H9 (cell line): ENCODE measurements around the gene PYHIN1. TPM values are rescaled to one million over a fixed set of nuclear protein-coding genes. Genes with fewer than 3 reads are reported as not detected.

Source experiments
- DNase-seq: peaks from one replicate; pipeline ENCODE4 v3.0.0-alpha.2; 2017
- H2AFZ ChIP-seq: one replicate; pipeline ENCODE4 v1.6.1; 2013; ENCODE audit warnings: mild to moderate bottlenecking, low read length, control low read depth, moderate library complexity
- H2AK5ac ChIP-seq: 2 replicates; pipeline ENCODE4 v1.6.1; 2013; ENCODE audit warnings: low read length, control low read depth, mixed read lengths; ENCODE audit not compliant: insufficient read length
- H2BK120ac ChIP-seq: one replicate; pipeline ENCODE4 v1.6.1; 2013; ENCODE audit warnings: low read depth, mild to moderate bottlenecking, low read length, control low read depth, inconsistent platforms; ENCODE audit not compliant: poor library complexity, severe bottlenecking
- H2BK12ac ChIP-seq: 2 replicates; pipeline ENCODE4 v1.6.1; 2013; ENCODE audit warnings: low read length, control low read depth, mixed read lengths, low read depth; ENCODE audit not compliant: insufficient read length
- H2BK15ac ChIP-seq: 2 replicates; pipeline ENCODE4 v1.6.1; 2013; ENCODE audit warnings: low read depth, low read length, control low read depth
- H2BK20ac ChIP-seq: one replicate; pipeline ENCODE4 v1.6.1; 2013; ENCODE audit warnings: low read depth, mild to moderate bottlenecking, low read length, control low read depth, inconsistent platforms; ENCODE audit not compliant: poor library complexity, severe bottlenecking
- H2BK5ac ChIP-seq: 2 replicates; pipeline ENCODE4 v1.6.1; 2013; ENCODE audit warnings: low read length, control low read depth, mixed read lengths; ENCODE audit not compliant: insufficient read length
- H3K14ac ChIP-seq: 2 replicates; pipeline ENCODE4 v1.6.1; 2013; ENCODE audit warnings: low read length, control low read depth; ENCODE audit not compliant: insufficient read depth
- H3K18ac ChIP-seq: 2 replicates; pipeline ENCODE4 v1.6.1; 2013; ENCODE audit warnings: low read depth, mild to moderate bottlenecking, mixed read lengths, low read length, control low read depth; ENCODE audit not compliant: insufficient read length
- H3K23ac ChIP-seq: 2 replicates; pipeline ENCODE4 v1.6.1; 2013; ENCODE audit warnings: low read length, control low read depth, mixed read lengths, low read depth; ENCODE audit not compliant: insufficient read length
- H3K23me2 ChIP-seq: 2 replicates; pipeline ENCODE4 v1.6.1; 2013; ENCODE audit warnings: low read depth, mild to moderate bottlenecking, mixed read lengths, low read length, control low read depth; ENCODE audit not compliant: insufficient read length, poor library complexity, severe bottlenecking
- H3K27ac ChIP-seq: 2 replicates; pipeline ENCODE4 v1.5.1; 2013; ENCODE audit warnings: low read length, control low read depth, mixed read lengths, low read depth; ENCODE audit not compliant: insufficient read length
- H3K27me3 ChIP-seq: 2 replicates; pipeline ENCODE4 v1.6.1; 2013; ENCODE audit warnings: low read length, control low read depth, inconsistent platforms; ENCODE audit not compliant: insufficient read depth
- H3K4ac ChIP-seq: 2 replicates; pipeline ENCODE4 v1.6.1; 2013; ENCODE audit warnings: low read depth, mild to moderate bottlenecking, control low read depth, inconsistent platforms, low read length, moderate library complexity
- H3K4me1 ChIP-seq: 2 replicates; pipeline ENCODE4 v1.6.1; 2013; ENCODE audit warnings: low read length, control low read depth, inconsistent platforms; ENCODE audit not compliant: insufficient read depth
- H3K4me2 ChIP-seq: 2 replicates; pipeline ENCODE4 v1.6.1; 2013; ENCODE audit warnings: low read length, control low read depth, mixed read lengths; ENCODE audit not compliant: insufficient read length, insufficient read depth
- H3K56ac ChIP-seq: 2 replicates; pipeline ENCODE4 v1.6.1; 2013; ENCODE audit warnings: low read depth, mild to moderate bottlenecking, mixed read lengths, low read length, control low read depth; ENCODE audit not compliant: insufficient read length
- H3K79me1 ChIP-seq: 2 replicates; pipeline ENCODE4 v1.6.1; 2013; ENCODE audit warnings: low read depth, mild to moderate bottlenecking, moderate library complexity, low read length, control low read depth, inconsistent platforms; ENCODE audit not compliant: insufficient read depth, poor library complexity, severe bottlenecking
- H3K79me2 ChIP-seq: 2 replicates; pipeline ENCODE4 v1.6.1; 2013; ENCODE audit warnings: low read length, control low read depth, inconsistent platforms; ENCODE audit not compliant: insufficient read depth
- H3K9ac ChIP-seq: 2 replicates; pipeline ENCODE4 v1.6.1; 2013; ENCODE audit warnings: low read length, control low read depth, mixed read lengths; ENCODE audit not compliant: insufficient read length; ENCODE audit errors: extremely low read depth
- H3K9me3 ChIP-seq: one replicate; pipeline ENCODE4 v1.6.1; 2013; ENCODE audit warnings: low read depth, low read length, inconsistent platforms; ENCODE audit not compliant: control insufficient read depth
- H3T11ph ChIP-seq: one replicate; pipeline ENCODE4 v1.6.1; 2013; ENCODE audit warnings: mild to moderate bottlenecking, low read length, control low read depth, inconsistent platforms
- H4K20me1 ChIP-seq: one replicate; pipeline ENCODE4 v1.6.1; 2013; ENCODE audit not compliant: control insufficient read depth, insufficient read length, insufficient read depth
- H4K5ac ChIP-seq: 2 replicates; pipeline ENCODE4 v1.6.1; 2013; ENCODE audit warnings: low read depth, mild to moderate bottlenecking, mixed read lengths, low read length, control low read depth; ENCODE audit not compliant: insufficient read length
- H4K8ac ChIP-seq: replicated peaks from 2 replicates; pipeline ENCODE4 v1.6.1; 2013; ENCODE audit warnings: low read length, control low read depth, mixed read lengths, low read depth; ENCODE audit not compliant: insufficient read length
- H4K91ac ChIP-seq: 2 replicates; pipeline ENCODE4 v1.6.1; 2013; ENCODE audit warnings: low read depth, mild to moderate bottlenecking, moderate library complexity, mixed read lengths, low read length, control low read depth; ENCODE audit not compliant: insufficient read length
- H3K27ac Mint-ChIP-seq, 3 experiments: 2 replicates in 2 of 3; 3 replicates in 1 of 3; pipeline ENCODE4 v1.8.0; 2020 to 2021; ENCODE audit warnings: mixed read lengths in 3 of 3, mild to moderate bottlenecking in 1 of 3, moderate library complexity in 1 of 3
- H3K27me3 Mint-ChIP-seq: 2 replicates; pipeline ENCODE4 v1.8.0; 2021; ENCODE audit warnings: low read depth, mild to moderate bottlenecking, moderate library complexity, mixed read lengths
- H3K36me3 Mint-ChIP-seq, 3 experiments: 2 replicates in 2 of 3; 3 replicates in 1 of 3; pipeline ENCODE4 v1.8.0; 2020 to 2021; ENCODE audit warnings: low read depth in 3 of 3, mixed read lengths in 3 of 3; ENCODE audit not compliant: insufficient read depth in 1 of 3
- H3K4me1 Mint-ChIP-seq, 2 experiments: 2 replicates each; pipeline ENCODE4 v1.8.0; 2020; ENCODE audit warnings: mixed read lengths in 2 of 2
- H3K4me3 Mint-ChIP-seq, 2 experiments: 2 replicates in 1 of 2; 3 replicates in 1 of 2; pipeline ENCODE4 v1.8.0; 2020 to 2021; ENCODE audit warnings: mild to moderate bottlenecking in 2 of 2, mixed read lengths in 2 of 2, moderate library complexity in 1 of 2
- H3K9me3 Mint-ChIP-seq, 2 experiments: 2 replicates in 1 of 2; 3 replicates in 1 of 2; pipeline ENCODE4 v1.8.0; 2020; ENCODE audit warnings: mild to moderate bottlenecking in 2 of 2, mixed read lengths in 2 of 2, moderate library complexity in 1 of 2
- CTCF ChIP-seq: fragments of 200-600 bp; sonication (generic); conservative IDR thresholded peaks from 3 replicates; pipeline ENCODE4 v1.8.0; 2021; ENCODE audit warnings: antibody characterized with exemption, mild to moderate bottlenecking
- WGBS: extraction: QIAGEN DNeasy Blood & Tissue Kit; methylation state at CpG from one replicate; pipeline ENCODE4 v1.1.7; 2013; ENCODE audit warnings: missing lambda C conversion rate, low lambda C conversion rate, mixed read lengths; ENCODE audit not compliant: insufficient read length; ENCODE audit errors: extremely low coverage; 5-methylcytosine and 5-hydroxymethylcytosine counted together
- total RNA-seq: library from RNA; stranded (reverse); gene quantifications from 2 replicates; pipeline ENCODE4 v1.2.1, GENCODE V29; 2021

Gene PYHIN1
- total RNA-seq, 1 experiment from 2014 or later, result not detected

GRCh38 chr1:158996998-158997397 is 65.6 kb downstream of the PYHIN1 start:
- DNase-seq, result no peak
- H3K4ac ChIP-seq, result no peak overlapping the region
- peaks cover 7% of the 10 kb centered on the region for H3K23me2 ChIP-seq
- H3K9me3 Mint-ChIP-seq, result no peaks in the 10 kb centered on the region
- no peak overlapping the region for H2AFZ ChIP-seq
- WGBS, result no CpG with 5 or more reads among the region's 5 CpGs
- H4K91ac ChIP-seq, result no peak overlapping the region
- H3K36me3 Mint-ChIP-seq, result no peaks in the 10 kb centered on the region
- H3K4me1 ChIP-seq, result no peaks in the 10 kb centered on the region; the same call in 1 of the 2 replicates
- H2AK5ac ChIP-seq, result no peak overlapping the region
- peaks cover 16 to 17% of the 10 kb centered on the region in 2 experiments for H3K4me1 Mint-ChIP-seq
- H3K27ac Mint-ChIP-seq, result no peak overlapping the region
- no peaks in the 10 kb centered on the region for H3K27me3 ChIP-seq
- H3K9ac ChIP-seq, result no peak overlapping the region
- H3T11ph ChIP-seq, result no peak overlapping the region
- H2BK5ac ChIP-seq, result no peak overlapping the region
- H3K27me3 Mint-ChIP-seq, result no peaks in the 10 kb centered on the region
- H4K20me1 ChIP-seq, result no peaks in the 10 kb centered on the region
- H3K14ac ChIP-seq, result no peak overlapping the region
- H3K56ac ChIP-seq, result no peak overlapping the region
- no peak for TF ChIP-seq CTCF
- H3K79me2 ChIP-seq, result no peaks in the 10 kb centered on the region
- H3K23ac ChIP-seq, result no peak overlapping the region
- no peak overlapping the region for H3K4me3 Mint-ChIP-seq
- no peak overlapping the region for H3K27ac ChIP-seq
- H3K79me1 ChIP-seq, result no peaks in the 10 kb centered on the region
- H4K8ac ChIP-seq, result no peak overlapping the region
- no peak overlapping the region for H2BK20ac ChIP-seq
- H3K18ac ChIP-seq, result no peak overlapping the region
- no peak overlapping the region for H3K4me2 ChIP-seq
- no peak overlapping the region for H2BK12ac ChIP-seq
- no peak overlapping the region for H2BK15ac ChIP-seq
- no peak overlapping the region for H2BK120ac ChIP-seq
- no peak overlapping the region for H4K5ac ChIP-seq
- H3K9me3 ChIP-seq, result no peaks in the 10 kb centered on the region
